ENCODE results near the gene ATXN1. TPM values are rescaled to one million over a fixed set of nuclear protein-coding genes. Genes with fewer than 3 reads are reported as not detected.

Gene ATXN1
- total and polyA plus RNA-seq, 2 of the 13 experiments (the other 11 are each of a cell fraction or from before 2014, with no cell fraction given) = 20.7 to 39.5 TPM

- TF ChIP-seq ZBTB37 (CRISPR knock-in tag; IDR thresholded peaks at IDR 0.05) (no peak), JUN (CRISPR knock-in tag; IDR thresholded peaks at IDR 0.05) (no peak), ZNF629 (CRISPR knock-in tag; conservative IDR thresholded peaks at IDR 0.05) (no peak), U2AF1 (optimal IDR thresholded peaks at IDR 0.05; ENCODE audit: low read depth, low read length) (no peak), ZSCAN5A (CRISPR knock-in tag; IDR thresholded peaks at IDR 0.05; ENCODE audit: borderline replicate concordance) (no peak), ZNF224 (CRISPR knock-in tag; IDR thresholded peaks at IDR 0.05) (no peak), ZBTB46 (CRISPR knock-in tag; IDR thresholded peaks at IDR 0.05; ENCODE audit: borderline replicate concordance) (no peak), ZNF512B (CRISPR knock-in tag; IDR thresholded peaks at IDR 0.05; ENCODE audit: borderline replicate concordance) (no peak), TOPORS (CRISPR knock-in tag; IDR thresholded peaks at IDR 0.05) (no peak), HHEX (CRISPR knock-in tag; IDR thresholded peaks at IDR 0.05) (no peak)
These were observed 161.2 kb downstream of the ATXN1 start (continued) for GRCh38 chr6:16600026-16600425.
